Adrenal gland (tissue), 12 donors: Measurements from ENCODE around the gene SH3GL2. TPM values are rescaled to one million over a fixed set of nuclear protein-coding genes. Genes with fewer than 3 reads are reported as not detected.

Source experiments
- DNase-seq, 7 donors: peaks; one replicate each; pipeline ENCODE4 v3.0.0-alpha.2; 2019 to 2020
- H3K27ac ChIP-seq, 5 donors: fragments of 200-600 bp; sonication (generic) in 4 of 5; 1 replicate in 3 of 5; 2 replicates in 2 of 5; pipeline versions ENCODE4 v1.5.1 to v1.8.0; 2016 to 2020; ENCODE audit warnings: mild to moderate bottlenecking in 1 of 5
- H3K27me3 ChIP-seq: fragments of 200-600 bp; 2 replicates; pipeline ENCODE4 v1.8.0; 2021
- H3K36me3 ChIP-seq, 2 donors: fragments of 200-600 bp; replicated peaks in 1 of 2; 1 replicate in 1 of 2; 2 replicates in 1 of 2; pipeline versions ENCODE4 v1.5.1 to v1.8.0; 2018 to 2022
- H3K4me1 ChIP-seq, 2 donors: fragments of 200-600 bp; replicated peaks in 1 of 2; 1 replicate in 1 of 2; 2 replicates in 1 of 2; pipeline versions ENCODE4 v1.5.1 to v1.8.0; 2018 to 2021
- H3K4me3 ChIP-seq, 4 donors: fragments of 200-600 bp; sonication (generic) in 3 of 4; one replicate each; pipeline ENCODE4 v1.5.1; 2016 to 2018
- H3K9me3 ChIP-seq, 3 donors: fragments of 200-600 bp; sonication (generic) in 1 of 3; replicated peaks in 1 of 3; 1 replicate in 2 of 3; 2 replicates in 1 of 3; pipeline versions ENCODE4 v1.5.1 to v1.8.0; 2016 to 2021
- POLR2A ChIP-seq, 2 donors: fragments of 450-650 bp; IDR thresholded peaks; one replicate each; pipeline ENCODE4 v1.6.1; 2017; ENCODE audit warnings: antibody characterized with exemption in 2 of 2, mild to moderate bottlenecking in 2 of 2, moderate library complexity in 1 of 2
- WGBS, 4 donors: extraction: QIAGEN DNeasy Blood & Tissue Kit in 2 of 4; methylation state at CpG; one replicate each; pipeline versions ENCODE4 v1.1.5 to v1.1.7; 2013 to 2017; 5-methylcytosine and 5-hydroxymethylcytosine counted together
- intact Hi-C, 2 donors: fragments of 100-400 bp; cut with DNase I; formaldehyde crosslinking; loops; one replicate each; pipeline versions ENCODE4 v1.14.1 to v1.15.0; 2022 to 2023
- polyA plus RNA-seq, 3 donors: library from polyadenylated mRNA; stranded (reverse); fragments of 200-250 nt in 2 of 3; fragments of 350-450 nt in 1 of 3; fragmentation: Illumina TruSeq in 1 of 3; extraction: RNeasy Lipid Tissue Mini Kit (QIAGEN cat#74804) in 1 of 3; gene quantifications; one replicate each; pipeline ENCODE4 v1.2.3, GENCODE V29; 2013 to 2014
- total RNA-seq, 9 donors: library from RNA; depleted of rRNA in 4 of 9; stranded (reverse); fragments of >200 nt in 4 of 9; fragments of 120-200 nt in 1 of 9; fragmentation: NEBNext Ultra II Directional in 1 of 9; extraction: Animal tissue kit (Norgen Biotek cat#: 25700) in 1 of 9; gene quantifications; one replicate each; pipeline versions ENCODE4 v1.1.0 to v1.2.4, GENCODE V29; 2013 to 2023
- TF ChIP-seq, protein P1 (sequence below), 6 experiments: fragments of 450-650 bp in 4 of 6; fragments of 200-600 bp in 2 of 6; sonication (generic) in 1 of 6; IDR thresholded peaks; 1 replicate in 5 of 6; 2 replicates in 1 of 6; pipeline versions ENCODE4 v1.5.1 to v1.8.0; 2016 to 2021; ENCODE audit warnings: antibody characterized with exemption in 6 of 6, mild to moderate bottlenecking in 2 of 6, moderate library complexity in 1 of 6
- donor health status: healthy with polysubstance abuse.
- donor health status: Bipolar disorder and iron deficiency.
- donor health status: DM: yes; HTN: yes; CAD: no.
- donor health status: DM: no; HTN: no; CAD: no.
- donor health status: DM: no; HTN: no; CAD: no.
- donor health status: DM: yes; HTN: yes; CAD: no.

Gene SH3GL2
- total and polyA plus RNA-seq, 12 donors: 0.07 to 0.29 (median 0.19) TPM; not detected in 8

DNA sequence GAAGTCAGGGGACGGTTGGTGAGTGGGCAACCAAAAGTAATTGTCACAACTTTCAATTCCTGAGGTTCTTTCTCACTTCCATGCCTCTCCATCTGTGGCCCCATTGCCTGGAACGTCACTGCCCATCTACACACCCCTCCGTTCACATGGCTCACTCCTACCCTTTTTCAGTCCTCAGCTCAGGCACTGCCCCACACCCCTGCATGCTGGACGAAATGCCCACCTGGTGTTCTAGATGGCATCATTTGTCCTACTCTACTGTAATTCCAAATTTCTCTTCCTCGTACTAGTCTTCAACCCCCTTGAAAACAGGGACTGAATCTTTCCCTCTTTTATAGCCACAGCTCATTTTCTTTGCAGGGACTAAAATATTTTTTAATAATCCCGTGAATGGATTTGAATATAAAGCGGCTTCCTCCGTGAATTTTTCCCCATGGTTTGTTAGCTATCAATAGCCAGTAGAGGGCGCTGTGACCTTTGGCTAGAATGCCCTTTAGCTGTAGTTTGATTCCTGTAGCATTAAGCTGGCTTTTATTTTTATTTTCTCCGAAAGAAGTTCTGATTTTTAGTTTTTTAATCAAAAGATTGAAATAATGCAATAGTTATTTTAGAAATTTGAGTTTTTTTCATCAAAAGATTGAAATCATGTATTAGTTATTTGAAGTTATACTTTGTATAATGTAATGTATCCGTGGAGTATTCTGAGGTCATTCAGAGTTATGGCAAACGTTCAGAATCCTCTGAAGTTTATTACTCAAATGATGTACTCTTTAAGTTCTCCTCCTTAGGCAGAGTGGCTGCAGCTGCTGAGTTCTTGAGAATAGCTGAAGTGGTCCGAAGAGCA, 232.1 kb downstream of the SH3GL2 start:
- TF ChIP-seq, protein P1, sequence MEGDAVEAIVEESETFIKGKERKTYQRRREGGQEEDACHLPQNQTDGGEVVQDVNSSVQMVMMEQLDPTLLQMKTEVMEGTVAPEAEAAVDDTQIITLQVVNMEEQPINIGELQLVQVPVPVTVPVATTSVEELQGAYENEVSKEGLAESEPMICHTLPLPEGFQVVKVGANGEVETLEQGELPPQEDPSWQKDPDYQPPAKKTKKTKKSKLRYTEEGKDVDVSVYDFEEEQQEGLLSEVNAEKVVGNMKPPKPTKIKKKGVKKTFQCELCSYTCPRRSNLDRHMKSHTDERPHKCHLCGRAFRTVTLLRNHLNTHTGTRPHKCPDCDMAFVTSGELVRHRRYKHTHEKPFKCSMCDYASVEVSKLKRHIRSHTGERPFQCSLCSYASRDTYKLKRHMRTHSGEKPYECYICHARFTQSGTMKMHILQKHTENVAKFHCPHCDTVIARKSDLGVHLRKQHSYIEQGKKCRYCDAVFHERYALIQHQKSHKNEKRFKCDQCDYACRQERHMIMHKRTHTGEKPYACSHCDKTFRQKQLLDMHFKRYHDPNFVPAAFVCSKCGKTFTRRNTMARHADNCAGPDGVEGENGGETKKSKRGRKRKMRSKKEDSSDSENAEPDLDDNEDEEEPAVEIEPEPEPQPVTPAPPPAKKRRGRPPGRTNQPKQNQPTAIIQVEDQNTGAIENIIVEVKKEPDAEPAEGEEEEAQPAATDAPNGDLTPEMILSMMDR (IDR thresholded peaks at IDR 0.05): peak; percentile 64 to 91 (median 80)
- no peak for TF ChIP-seq POLR2A (IDR thresholded peaks at IDR 0.05)
- intact Hi-C loops: loop anchor here (5.0 kb wide), 2 partner anchors 396 to 401 kb away; no protein-coding TSS in a partner anchor
- no peaks in the 10 kb centered on the region for H3K36me3 ChIP-seq
- H3K9me3 ChIP-seq: no peaks in the 10 kb centered on the region
- H3K27me3 ChIP-seq: peaks cover 8% of the 10 kb centered on the region
- 19 to 23% (median 21%) methylated on average over 13 of the region's 13 CpGs for WGBS, 4 donors
- no peak overlapping the region for H3K27ac ChIP-seq
- peak; percentile 45 to 76 (median 55) for DNase-seq
- no peaks in the 10 kb centered on the region for H3K4me1 ChIP-seq
- no peak overlapping the region for H3K4me3 ChIP-seq

DNA sequence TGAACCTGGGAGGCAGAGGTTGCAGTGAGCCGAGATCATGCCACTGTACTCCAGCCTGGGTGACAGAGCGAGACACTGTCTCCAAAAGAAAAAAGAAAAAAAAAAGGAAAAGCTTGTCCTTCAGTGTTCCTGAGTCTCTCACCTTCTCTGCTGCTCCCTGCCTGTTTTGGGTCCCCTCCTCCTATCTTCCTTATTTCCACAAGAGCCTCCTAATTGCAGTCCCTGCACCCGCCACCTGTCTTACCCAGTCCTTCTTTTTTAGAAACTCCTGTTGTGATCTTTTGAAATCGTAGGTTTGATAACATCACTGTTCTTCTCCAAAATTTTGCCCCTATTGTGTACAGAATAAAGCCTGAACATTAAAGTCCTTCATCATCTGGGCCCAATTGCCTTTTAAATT, 234.9 kb downstream of the SH3GL2 start:
- Histone ChIP-seq H3K4me1 (no peaks in the 10 kb centered on the region), H3K9me3 (no peaks in the 10 kb centered on the region), H3K4me3 (no peak overlapping the region), H3K27ac (no peak overlapping the region), H3K27me3 (peaks cover 8% of the 10 kb centered on the region), H3K36me3 (no peaks in the 10 kb centered on the region)
- DNase-seq: no peak
- intact Hi-C loops: loop anchor here (5.0 kb wide), 2 partner anchors 394 to 399 kb away; no protein-coding TSS in a partner anchor
- TF ChIP-seq POLR2A (IDR thresholded peaks at IDR 0.05): no peak
- TF ChIP-seq, protein P1 (IDR thresholded peaks at IDR 0.05): no peak
- WGBS, 4 donors: 75 to 86% (median 81%) methylated on average over 4 of the region's 4 CpGs

DNA sequence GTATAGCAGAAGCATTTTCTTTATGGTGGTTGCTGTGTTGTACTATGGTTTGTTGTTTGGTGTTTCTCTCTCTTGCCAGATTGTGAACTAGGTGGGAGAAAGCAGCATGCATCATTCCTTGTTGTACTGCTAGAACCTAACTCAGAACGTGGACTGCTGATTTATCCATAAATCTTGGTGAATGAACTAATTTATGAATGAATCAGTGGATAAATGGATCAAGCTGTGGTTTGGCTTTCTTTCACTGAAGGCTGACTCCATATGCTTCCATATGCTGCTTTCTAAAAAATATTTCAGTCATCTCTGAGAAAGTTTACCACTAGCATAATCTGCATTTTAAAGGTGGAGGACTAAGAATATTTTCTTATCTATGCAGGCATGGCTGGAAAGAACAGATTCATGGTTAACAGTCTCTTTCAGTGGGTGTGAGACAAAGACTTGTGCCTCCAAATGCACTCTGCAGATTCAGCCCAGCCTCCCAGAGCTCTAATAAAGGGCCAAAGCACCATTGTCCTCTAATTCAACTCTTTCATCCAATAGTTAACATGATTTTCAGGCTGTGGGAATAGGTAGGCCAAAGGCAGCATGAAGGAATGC, 237.7 kb downstream of the SH3GL2 start:
- no peaks in the 10 kb centered on the region for H3K36me3 ChIP-seq

DNA sequence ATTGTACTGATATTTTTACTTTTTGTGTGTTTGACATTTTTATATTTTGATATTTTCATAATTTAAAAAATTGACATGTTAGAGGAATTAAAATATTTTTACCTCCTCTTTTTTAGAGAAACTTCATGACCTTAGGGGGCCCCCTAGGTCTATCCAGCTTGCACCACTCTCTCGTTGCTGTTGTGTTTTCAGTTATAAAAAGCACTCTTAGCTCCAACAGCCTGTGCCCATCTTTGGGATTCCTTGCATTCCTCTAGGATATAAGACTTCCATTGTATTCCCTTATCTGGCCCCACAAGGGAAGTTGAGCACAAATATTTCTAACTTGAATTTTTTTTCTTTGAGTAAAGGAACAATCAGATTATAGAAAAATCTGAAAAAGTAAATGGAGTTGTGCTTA, 245.3 kb downstream of the SH3GL2 start:
- intact Hi-C loops: no loop called here
- Histone ChIP-seq H3K36me3 (no peaks in the 10 kb centered on the region), H3K4me1 (no peaks in the 10 kb centered on the region), H3K27ac (no peak overlapping the region), H3K27me3 (no peaks in the 10 kb centered on the region), H3K4me3 (no peak overlapping the region), H3K9me3 (no peaks in the 10 kb centered on the region)
- DNase-seq: no peak
- WGBS, 4 donors: 11 to 26% (median 17%) methylated on average over 1 of the region's 1 CpG
- TF ChIP-seq, protein P1 (IDR thresholded peaks at IDR 0.05): no peak
- TF ChIP-seq POLR2A (IDR thresholded peaks at IDR 0.05): no peak

More for the DNA sequence above, 237.7 kb downstream of the SH3GL2 start:
- Histone ChIP-seq H3K9me3 (no peaks in the 10 kb centered on the region), H3K27me3 (no peaks in the 10 kb centered on the region), H3K27ac (no peak overlapping the region), H3K4me1 (no peaks in the 10 kb centered on the region), H3K4me3 (no peak overlapping the region)
- TF ChIP-seq, protein P1 (IDR thresholded peaks at IDR 0.05): no peak
- no peak for TF ChIP-seq POLR2A (IDR thresholded peaks at IDR 0.05)
- WGBS, 4 donors: 26 to 46% (median 40%) methylated on average over 1 of the region's 1 CpG
- intact Hi-C loops: no loop called here
- no peak for DNase-seq
